HG02884 (cell line): ENCODE data around the gene GSTT2B.
"Not testable (repeated sequence)": the region's sequence is repeated elsewhere in the genome, so short reads cannot be mapped to it uniquely, and the experiment has no call there.

ENCODE experiments used
- ATAC-seq: cut with Tn5 transposase; IDR thresholded peaks from one replicate; pipeline ENCODE4 v1.9.1; 2021; ENCODE audit warnings: mild to moderate bottlenecking, moderate library complexity; ENCODE audit not compliant: unreplicated experiment

Gene GSTT2B

GRCh38 chr22:23961084-23961771, at the start of gene GSTT2B:
TSS of gene GSTT2B (minus strand) at chr22:23961195. CDS start at chr22:23961131, 64 bp downstream.
- ATAC-seq = not testable (repeated sequence)

- no peak for ATAC-seq
Measured at GRCh38 chr22:24010018-24010391, 49.0 kb upstream of the GSTT2B start.

GRCh38 chr22:24009227-24010017, 48.4 kb upstream of the GSTT2B start:
- ATAC-seq = no peak

- no peak for ATAC-seq
Measured at GRCh38 chr22:24008381-24009226, 47.6 kb upstream of the GSTT2B start.

GRCh38 chr22:24008022-24008283, 47.0 kb upstream of the GSTT2B start:
- ATAC-seq = no peak

GRCh38 chr22:24007253-24008021, 46.4 kb upstream of the GSTT2B start:
- ATAC-seq = no peak

GRCh38 chr22:24006914-24007214, 45.9 kb upstream of the GSTT2B start:
- no peak for ATAC-seq

GRCh38 chr22:24006207-24006913, 45.4 kb upstream of the GSTT2B start:
- ATAC-seq = no peak

- ATAC-seq = no peak
Measured at GRCh38 chr22:24005201-24005600, 44.2 kb upstream of the GSTT2B start, which contains the start of gene GSTT4. TSS of gene GSTT4 (minus strand) at chr22:24005453. CDS start at chr22:24005356, 97 bp downstream.

GRCh38 chr22:24003887-24004286, 42.9 kb upstream of the GSTT2B start:
- ATAC-seq = no peak

- no peak for ATAC-seq
Measured at GRCh38 chr22:24002851-24003250, 41.9 kb upstream of the GSTT2B start.

- no peak for ATAC-seq
Measured at GRCh38 chr22:24002272-24002671, 41.3 kb upstream of the GSTT2B start.

GRCh38 chr22:24001314-24001713, 40.3 kb upstream of the GSTT2B start:
- no peak for ATAC-seq

GRCh38 chr22:23999779-24000178, 38.8 kb upstream of the GSTT2B start:
- not testable (repeated sequence) for ATAC-seq

- ATAC-seq = no peak
Measured at GRCh38 chr22:23997092-23997491, 36.1 kb upstream of the GSTT2B start.

GRCh38 chr22:23993581-23994177, 32.7 kb upstream of the GSTT2B start:
- ATAC-seq = not testable (repeated sequence)

GRCh38 chr22:23993080-23993479, 32.1 kb upstream of the GSTT2B start:
- ATAC-seq = not testable (repeated sequence)

- ATAC-seq = not testable (repeated sequence)
Measured at GRCh38 chr22:23989583-23990244, 28.7 kb upstream of the GSTT2B start.

GRCh38 chr22:23986538-23987178, 25.7 kb upstream of the GSTT2B start:
- ATAC-seq = not testable (repeated sequence)
